A673 (cell line): ENCODE measurements around the gene HSFX2. TPM values are rescaled to one million over a fixed set of nuclear protein-coding genes. Genes with fewer than 3 reads are reported as not detected.
"Not testable (repeated sequence)": the region's sequence is repeated elsewhere in the genome, so short reads cannot be mapped to it uniquely, and the experiment has no call there.

Experiments
- BruUV-seq: library from RNA; stranded (reverse); fragments of 400-500 nt; replicated peaks from 2 replicates; lab custom pipeline; 2021; lab: Mats Ljungman, UMichigan
- CTCF ChIA-PET: fragments of 300-600 bp; sonication (Branson Sonifier 250); formaldehyde crosslinking; loops from one replicate; lab custom pipeline; 2022; ENCODE audit warnings: antibody characterized with exemption; lab: Charles Lee
- POLR2A ChIA-PET: fragments of 300-600 bp; sonication (Branson Sonifier 250); formaldehyde crosslinking; loops from one replicate; lab custom pipeline; 2022; ENCODE audit warnings: antibody characterized with exemption; ENCODE audit not compliant: low non-redundant PET; lab: Charles Lee
- DNase-seq: peaks from one replicate; pipeline ENCODE4 v3.0.0-alpha.2; 2015; ENCODE audit warnings: low spot score
- H3K27ac ChIP-seq: fragments of 200-600 bp; sonication (generic); 2 replicates; pipeline ENCODE4 v1.5.1; 2016; ENCODE audit warnings: mixed run types, low read depth, mild to moderate bottlenecking, mixed read lengths, antibody characterized with exemption, low read length; ENCODE audit not compliant: poor library complexity, severe bottlenecking
- H3K27me3 ChIP-seq: fragments of 200-600 bp; sonication (generic); replicated peaks from 2 replicates; pipeline ENCODE4 v1.6.1; 2017; ENCODE audit warnings: mixed run types, low read depth, mild to moderate bottlenecking, mixed read lengths, antibody characterized with exemption, low read length; ENCODE audit not compliant: insufficient read depth, poor library complexity
- H3K36me3 ChIP-seq: fragments of 200-600 bp; sonication (generic); 2 replicates; pipeline ENCODE4 v1.6.1; 2016; ENCODE audit warnings: mixed run types, mild to moderate bottlenecking, mixed read lengths, antibody characterized with exemption, low read length; ENCODE audit not compliant: insufficient read depth, poor library complexity, severe bottlenecking
- H3K4me1 ChIP-seq: fragments of 200-600 bp; sonication (generic); 2 replicates; pipeline ENCODE4 v1.6.1; 2017; ENCODE audit warnings: mixed run types, mild to moderate bottlenecking, mixed read lengths, antibody characterized with exemption, low read length; ENCODE audit not compliant: insufficient read depth, poor library complexity, severe bottlenecking
- H3K4me3 ChIP-seq: fragments of 200-600 bp; sonication (generic); 2 replicates; pipeline ENCODE4 v1.5.1; 2016; ENCODE audit warnings: low read depth, mixed run types, mild to moderate bottlenecking, mixed read lengths, low read length; ENCODE audit not compliant: poor library complexity, severe bottlenecking
- H3K9me3 ChIP-seq: fragments of 200-600 bp; sonication (generic); 2 replicates; pipeline ENCODE4 v1.6.1; 2016; ENCODE audit warnings: mixed run types, low read depth, mild to moderate bottlenecking, mixed read lengths, antibody characterized with exemption, low read length; ENCODE audit not compliant: poor library complexity, severe bottlenecking
- CTCF ChIP-seq: fragments of 300-800, 200-600 bp; sonication (generic); conservative IDR thresholded peaks from 2 replicates; pipeline ENCODE4 v1.5.1; 2017; ENCODE audit warnings: low read depth, mild to moderate bottlenecking, antibody characterized with exemption, low read length, moderate library complexity, mixed read lengths
- EZH2 ChIP-seq: fragments of 200-600 bp; sonication (generic); IDR thresholded peaks from 2 replicates; pipeline ENCODE4 v1.6.1; 2017; ENCODE audit warnings: borderline replicate concordance, low read depth, mild to moderate bottlenecking, mixed read lengths, antibody characterized with exemption, low read length; ENCODE audit not compliant: poor library complexity, severe bottlenecking
- intact Hi-C: fragments of 100-400 bp; cut with micrococcal nuclease; formaldehyde crosslinking; loops from one replicate; pipeline ENCODE4 v1.10.0; 2022; ENCODE audit not compliant: unreplicated experiment
- total RNA-seq: library from RNA; stranded (reverse); gene quantifications from 2 replicates; pipeline ENCODE4 v1.2.3, GENCODE V29; 2021

Gene HSFX2
- total RNA-seq, 1 experiment from 2014 or later, result not detected

DNA sequence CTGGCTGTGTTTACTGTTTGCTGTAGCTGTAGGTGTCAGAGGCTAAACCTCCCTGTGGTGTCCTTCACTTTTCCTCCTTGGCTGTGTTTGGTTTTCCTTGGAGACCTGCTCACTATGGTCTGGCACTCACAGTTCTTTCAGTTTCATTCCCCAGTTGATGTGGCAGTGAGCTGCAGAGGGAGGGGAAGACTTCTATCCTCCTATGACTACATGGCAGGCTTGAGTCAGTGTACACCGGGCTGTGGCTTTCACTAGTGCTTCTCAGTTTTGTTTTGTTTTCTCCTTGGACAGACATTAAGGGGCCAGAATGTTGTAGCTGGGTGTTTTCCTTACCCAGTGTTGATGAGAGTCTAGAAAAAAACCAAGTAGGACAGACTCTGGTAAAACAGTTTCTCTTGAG, 21.7 kb downstream of the HSFX2 start:
- H3K4me1 ChIP-seq, intact Hi-C loops, H3K27ac ChIP-seq, DNase-seq, H3K9me3 ChIP-seq, H3K4me3 ChIP-seq, CTCF ChIA-PET, POLR2A ChIA-PET, H3K36me3 ChIP-seq, H3K27me3 ChIP-seq, BruUV-seq: not testable (repeated sequence)

- Histone ChIP-seq H3K4me1 (no peaks in the 10 kb centered on the region), H3K4me3 (no peak overlapping the region), H3K9me3 (no peaks in the 10 kb centered on the region), H3K27me3 (no peaks in the 10 kb centered on the region), H3K36me3 (no peaks in the 10 kb centered on the region), H3K27ac (no peak overlapping the region)
- ChIA-PET POLR2A (interaction anchor here (0.7 kb wide), 1 partner anchor 240 kb away, joined by 4 read pairs; no protein-coding TSS in a partner anchor), CTCF (no interaction called here)
- TF ChIP-seq EZH2 (no peak), CTCF (no peak)
- DNase-seq, result no peak
- intact Hi-C loops, result no loop called here
- BruUV-seq, result no TSS peak
Observed at GRCh38 chrX:149572743-149573142, 22.4 kb downstream of the HSFX2 start.

DNA sequence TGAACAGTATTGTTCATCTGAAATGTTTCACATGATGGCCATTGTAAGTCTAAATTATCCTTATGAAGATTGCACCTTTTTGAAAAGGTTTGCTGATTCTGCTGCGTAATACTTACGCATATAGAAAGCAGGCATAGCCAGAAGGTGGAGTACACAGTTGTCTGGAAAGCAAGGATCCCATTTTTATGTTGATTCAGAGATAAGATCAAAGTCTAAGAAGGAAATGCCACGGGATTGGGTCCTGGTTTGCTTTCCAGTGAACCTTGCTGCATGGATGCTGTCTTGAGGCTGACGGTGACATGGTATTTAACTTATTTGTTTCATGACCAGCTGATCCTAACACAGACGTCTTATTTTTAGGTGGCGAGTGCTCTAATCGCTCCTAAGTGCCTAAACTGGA, 23.3 kb downstream of the HSFX2 start:
- ChIA-PET CTCF (no interaction called here), POLR2A (no interaction called here)
- no peak overlapping the region for H3K27ac ChIP-seq
- no peak overlapping the region for H3K4me3 ChIP-seq
- H3K27me3 ChIP-seq, result no peaks in the 10 kb centered on the region
- DNase-seq, result no peak
- intact Hi-C loops, result no loop called here
- H3K4me1 ChIP-seq, result no peaks in the 10 kb centered on the region
- BruUV-seq, result no TSS peak
- H3K36me3 ChIP-seq, result no peaks in the 10 kb centered on the region
- TF ChIP-seq EZH2 (no peak), CTCF (no peak)
- H3K9me3 ChIP-seq, result no peaks in the 10 kb centered on the region

- CTCF ChIA-PET, result no interaction called here
- intact Hi-C loops, result no loop called here
- POLR2A ChIA-PET, result no interaction called here
- TF ChIP-seq EZH2, result no peak
- no peak for TF ChIP-seq CTCF
- Histone ChIP-seq H3K4me1 (no peaks in the 10 kb centered on the region), H3K27ac (no peak overlapping the region), H3K4me3 (no peak overlapping the region), H3K9me3 (no peaks in the 10 kb centered on the region), H3K36me3 (no peaks in the 10 kb centered on the region), H3K27me3 (no peaks in the 10 kb centered on the region)
- no TSS peak for BruUV-seq
- no peak for DNase-seq
Observed at GRCh38 chrX:149570668-149571067, 24.4 kb downstream of the HSFX2 start.
